ENCODE measurements around the gene LOXL3.
"Not testable (repeated sequence)": the region's sequence is repeated elsewhere in the genome, so short reads cannot be mapped to it uniquely, and the experiment has no call there.

The LOXL3 gene

DNA sequence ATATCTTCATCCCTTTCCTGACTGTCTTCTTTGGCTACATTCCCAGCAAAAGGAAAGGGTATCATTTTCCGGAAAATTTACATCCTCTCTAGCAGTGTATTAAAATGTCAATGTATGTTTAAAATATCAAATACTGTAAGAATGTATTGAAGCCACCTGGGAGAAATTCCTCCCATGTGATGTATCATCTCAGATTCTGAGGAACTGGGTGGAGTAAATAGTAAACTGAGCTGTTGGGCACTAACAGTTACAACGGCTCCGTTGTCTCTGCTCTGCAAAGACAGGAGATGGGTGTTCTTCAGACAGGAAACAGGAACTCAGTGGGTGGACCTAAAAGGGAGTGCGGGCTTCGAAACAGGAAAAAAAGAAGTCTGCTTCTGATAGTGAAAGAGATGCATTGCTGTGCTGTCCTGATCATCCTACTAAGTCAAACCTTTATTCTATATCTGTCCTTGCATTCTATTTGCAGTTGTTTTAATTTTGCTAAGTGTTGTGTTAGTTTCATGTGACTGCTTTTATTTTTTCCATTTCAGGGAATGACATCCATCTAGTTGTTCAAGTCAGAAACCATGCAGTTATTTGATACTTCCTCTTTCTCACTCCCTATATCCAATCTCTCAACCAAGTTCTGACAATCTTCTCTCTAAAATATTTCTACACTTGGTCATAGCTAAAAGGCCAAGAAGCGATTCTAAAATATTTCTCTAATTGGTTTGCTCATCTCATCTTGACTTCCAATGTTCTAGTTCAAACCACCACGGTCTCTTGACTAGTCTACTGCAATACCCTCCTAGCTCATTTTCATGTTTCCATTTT lies 20.2 kb upstream of the LOXL3 start:
- DNase-seq: peak; percentile 42

DNA sequence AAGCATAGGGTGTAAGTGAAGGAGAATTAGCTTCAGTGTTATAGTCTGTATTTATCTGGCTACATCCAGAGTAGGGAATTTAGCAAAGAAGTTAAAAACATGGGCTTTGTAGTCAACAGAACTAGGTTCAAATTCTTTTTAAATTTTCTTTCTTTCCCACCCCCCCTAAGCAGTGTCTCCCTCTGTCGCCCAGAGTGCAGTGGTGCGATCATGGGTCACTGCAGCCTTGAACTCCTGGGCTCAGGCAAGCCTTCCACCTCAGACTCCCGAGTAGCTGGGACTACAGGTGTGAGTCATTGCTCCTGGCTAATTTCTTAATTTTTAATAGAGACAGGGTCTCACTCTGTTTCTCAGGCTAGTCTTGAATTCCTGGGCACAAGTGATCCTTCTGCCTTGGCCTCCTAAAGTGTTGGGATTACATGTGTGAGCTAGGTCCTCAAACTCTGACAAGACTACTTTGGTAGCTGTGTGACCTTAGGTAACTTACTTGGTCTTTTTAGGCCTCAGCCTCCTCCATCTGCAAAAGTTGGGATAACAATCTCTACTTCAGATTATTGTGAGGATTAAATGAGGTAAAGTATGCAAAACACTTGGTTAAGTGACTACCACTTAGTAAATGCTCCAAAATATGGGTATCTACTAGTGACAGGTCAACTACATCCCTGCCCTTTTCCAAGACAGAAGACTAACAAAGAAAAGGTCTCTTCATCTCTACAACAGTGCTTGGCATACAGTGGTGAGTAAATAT lies 18.6 kb upstream of the LOXL3 start:
- DNase-seq: no peak

DNA sequence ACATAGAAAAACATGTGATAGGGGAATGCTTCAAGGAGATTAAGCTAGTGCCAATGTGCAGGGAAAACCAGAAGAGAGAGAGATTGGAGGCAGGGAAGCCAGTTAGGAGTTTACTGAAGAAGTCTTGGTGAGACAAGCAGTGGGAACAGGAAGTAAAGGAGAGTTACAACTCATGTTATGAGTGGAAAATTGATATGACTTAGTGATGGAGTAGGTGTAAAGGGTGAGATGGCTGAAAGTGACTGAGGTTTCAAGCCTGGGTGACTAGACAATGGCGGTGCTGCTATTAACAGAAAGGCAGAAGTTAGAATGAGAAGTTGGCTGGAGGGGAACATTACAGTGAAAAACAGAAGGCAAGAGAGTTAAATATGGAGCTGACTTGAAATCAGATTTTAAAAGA lies 17.3 kb upstream of the LOXL3 start:
- no peak for DNase-seq

DNA sequence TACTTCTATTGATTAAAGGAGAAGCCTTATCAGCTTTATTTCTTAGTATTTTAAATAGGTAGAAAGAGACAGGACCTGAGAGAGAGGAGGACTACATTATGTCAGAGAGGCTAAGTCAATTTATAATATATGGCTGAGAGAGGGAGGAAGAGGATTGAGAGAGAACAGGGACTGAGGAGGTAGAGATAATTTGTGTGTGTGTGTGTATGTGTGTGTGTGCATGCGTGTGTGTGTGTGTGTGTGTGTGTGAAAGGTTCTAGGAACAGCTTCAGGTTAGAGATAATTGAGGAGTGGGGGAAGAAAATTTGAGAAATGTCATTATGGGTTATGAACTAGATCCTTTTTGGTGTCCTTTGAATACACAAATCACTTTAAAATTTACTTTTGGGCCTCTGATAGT lies 15.9 kb upstream of the LOXL3 start:
- no peak for DNase-seq

DNA sequence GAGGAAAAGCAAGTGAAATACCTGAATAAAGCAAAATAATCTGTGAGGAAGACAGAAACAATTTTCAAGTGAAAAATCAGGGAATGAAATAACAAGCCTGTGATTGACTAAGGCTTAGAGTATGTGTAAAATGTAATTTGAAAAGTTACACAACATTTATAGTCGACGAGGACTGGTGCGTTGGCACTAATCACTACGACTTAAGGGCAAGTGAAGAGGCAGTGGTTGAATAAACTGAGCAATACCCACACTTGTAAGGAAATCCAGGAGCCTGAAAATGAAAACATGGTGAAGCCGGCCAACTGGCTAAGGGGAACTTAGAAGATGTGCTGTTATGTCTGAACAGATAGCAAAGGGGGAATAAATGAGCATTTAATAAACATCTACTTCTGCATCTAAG lies 14.1 kb upstream of the LOXL3 start:
- no peak for DNase-seq

DNA sequence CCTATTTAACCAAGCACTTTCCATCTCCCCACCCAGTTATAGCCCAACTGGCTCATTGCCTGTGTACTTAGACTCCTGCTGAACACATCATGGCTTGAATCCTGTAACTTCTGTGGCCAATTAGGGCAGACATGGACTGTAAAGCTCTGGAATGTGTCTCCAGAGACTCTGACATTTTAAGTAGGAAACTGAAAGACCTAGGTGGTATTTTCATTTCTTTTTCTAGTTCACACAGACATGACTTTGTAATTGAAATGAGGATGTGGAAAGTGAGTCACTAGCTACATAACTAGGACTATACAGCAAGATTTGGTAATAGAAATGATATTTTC lies 13.0 kb upstream of the LOXL3 start:
- DNase-seq: no peak

DNA sequence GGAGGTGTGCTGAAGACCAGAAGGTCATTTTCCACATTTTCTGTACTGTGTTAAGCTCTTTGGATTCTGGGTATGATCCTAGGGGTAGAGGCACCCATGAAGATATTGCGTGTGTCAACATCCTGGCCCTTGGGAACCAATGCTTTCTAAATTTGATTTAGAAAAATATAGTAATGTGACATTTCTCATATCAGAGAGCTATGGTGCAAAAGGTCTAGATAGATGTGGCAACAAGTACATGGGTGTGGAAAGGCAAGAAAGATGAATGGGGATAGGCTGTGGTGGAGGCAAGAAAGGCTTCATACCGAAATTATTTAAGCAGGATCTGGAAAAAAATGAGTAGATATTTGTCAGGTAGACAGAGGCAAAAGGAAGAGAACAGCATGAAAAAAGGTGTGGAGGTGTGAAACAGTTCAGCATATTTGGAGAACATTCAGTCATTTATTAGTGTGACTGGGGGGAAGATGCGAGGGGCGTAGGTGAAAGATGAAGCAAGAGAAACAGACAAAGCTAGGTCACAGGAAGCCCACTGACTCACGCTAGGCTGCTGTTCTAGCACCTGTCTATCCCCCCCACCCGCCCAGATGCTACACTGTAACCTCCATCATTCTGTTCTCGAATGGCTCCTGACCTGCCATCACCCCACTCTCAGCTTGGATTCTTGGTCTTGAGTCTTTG lies 12.5 kb upstream of the LOXL3 start:
- no peak for DNase-seq

DNA sequence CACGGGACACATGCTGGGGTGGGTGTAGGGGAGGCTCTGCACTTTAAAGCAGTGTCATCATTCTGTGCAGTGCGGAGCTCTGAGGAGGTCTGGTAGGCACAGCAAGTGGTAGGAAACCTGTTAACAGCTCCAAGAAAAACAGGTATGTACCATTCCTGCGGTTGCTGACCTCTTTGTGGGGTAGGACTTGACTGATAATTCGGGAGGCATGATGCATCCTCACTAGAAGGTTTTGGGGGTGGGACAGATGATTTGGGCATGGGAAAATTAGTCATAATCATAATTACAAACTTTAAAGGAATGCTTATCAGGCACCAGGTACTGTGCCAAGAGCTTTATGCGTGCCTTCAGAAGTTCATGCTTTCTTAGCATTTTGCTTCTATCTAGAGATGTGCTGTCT lies 10.5 kb upstream of the LOXL3 start:
- no peak for DNase-seq

DNA sequence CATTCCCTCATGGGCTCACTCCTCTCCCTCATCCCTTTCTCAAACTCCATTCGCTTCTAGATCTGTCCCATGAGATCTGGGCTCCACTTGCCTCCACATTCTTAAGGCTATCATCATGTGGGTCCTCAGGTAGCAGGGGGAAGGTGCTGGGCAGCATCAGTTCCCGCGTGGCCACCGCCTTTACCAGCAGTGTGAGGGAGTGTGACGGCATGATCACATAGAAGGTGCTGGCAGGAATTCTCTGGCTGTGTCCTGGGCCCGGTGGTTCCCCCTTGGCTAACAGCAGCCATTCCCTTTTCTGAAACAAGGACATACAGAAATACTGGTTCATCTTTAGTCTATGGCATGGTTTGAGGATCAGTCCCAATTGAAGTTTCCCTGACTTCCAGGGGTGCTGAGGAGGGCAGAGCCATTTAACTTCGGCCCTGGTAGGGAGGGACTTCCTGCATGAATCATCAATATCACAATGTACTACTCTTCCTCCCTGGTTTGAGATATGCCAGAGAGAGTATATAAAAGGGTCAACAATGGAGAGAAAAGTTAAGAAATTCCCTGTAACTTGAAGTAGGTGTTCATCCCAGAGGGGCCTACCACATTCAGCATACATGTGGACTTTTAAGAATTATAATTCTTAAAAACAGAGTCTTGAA lies 8.5 kb upstream of the LOXL3 start:
- DNase-seq: no peak

DNA sequence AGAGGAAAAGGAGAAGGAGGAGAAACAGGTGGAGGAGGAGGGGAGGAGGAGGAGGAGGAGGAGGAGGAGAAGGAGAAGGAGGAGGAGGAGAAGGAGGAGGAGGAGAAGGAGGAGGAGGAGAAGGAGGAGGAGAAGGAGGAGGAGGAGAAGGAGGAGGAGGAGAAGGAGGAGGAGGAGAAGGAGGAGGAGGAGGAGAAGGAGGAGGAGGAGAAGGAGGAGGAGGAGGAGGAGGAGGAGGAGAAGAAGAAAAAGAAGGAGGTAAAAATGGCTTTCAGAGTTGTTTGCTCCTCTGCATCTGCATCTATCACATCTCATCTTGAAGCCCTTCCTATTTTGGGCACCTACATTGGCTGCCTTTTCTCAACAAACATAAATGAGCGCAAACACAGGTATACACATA lies 7.3 kb upstream of the LOXL3 start:
- DNase-seq: not testable (repeated sequence)

DNA sequence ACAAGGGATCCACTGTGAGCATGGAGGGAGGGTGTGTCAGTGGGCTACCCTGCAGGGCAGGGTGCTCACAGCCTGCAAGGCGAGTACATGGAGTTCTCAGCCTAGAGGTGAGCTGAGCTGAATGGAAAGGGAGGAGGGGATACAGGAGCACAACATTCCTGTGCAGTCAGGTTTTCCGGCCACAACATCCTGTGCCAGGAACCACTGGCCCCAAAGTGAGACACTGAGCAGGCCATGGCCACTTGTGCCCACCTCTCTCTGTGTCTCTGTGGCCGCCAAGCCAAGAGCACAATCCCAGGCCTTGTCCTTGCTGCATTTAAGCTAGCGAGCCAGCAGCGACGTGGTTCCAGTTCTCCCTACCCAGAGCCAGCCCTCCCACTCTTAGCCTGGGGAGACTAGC lies 6.8 kb upstream of the LOXL3 start:
- no peak for DNase-seq

DNA sequence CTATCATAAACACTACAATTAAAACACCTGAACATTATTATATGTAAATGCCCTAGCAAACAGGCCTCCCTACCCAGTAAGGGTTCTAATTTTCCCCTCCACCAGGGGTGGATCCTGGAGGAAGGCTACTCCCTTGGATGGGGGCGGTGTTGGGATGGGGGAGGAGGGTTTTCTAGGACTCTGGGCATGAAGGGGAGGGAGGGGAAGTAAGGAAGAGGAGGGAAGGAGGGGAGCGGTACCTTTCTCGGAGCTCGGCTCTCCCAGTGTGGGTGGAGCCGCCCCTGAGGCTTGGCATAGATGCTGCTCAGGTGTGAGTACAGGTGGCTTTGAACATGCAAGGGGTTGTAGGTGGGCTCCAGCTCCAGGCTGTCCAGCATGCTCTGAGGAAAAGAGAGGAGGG lies 6.2 kb upstream of the LOXL3 start:
- DNase-seq: no peak

DNA sequence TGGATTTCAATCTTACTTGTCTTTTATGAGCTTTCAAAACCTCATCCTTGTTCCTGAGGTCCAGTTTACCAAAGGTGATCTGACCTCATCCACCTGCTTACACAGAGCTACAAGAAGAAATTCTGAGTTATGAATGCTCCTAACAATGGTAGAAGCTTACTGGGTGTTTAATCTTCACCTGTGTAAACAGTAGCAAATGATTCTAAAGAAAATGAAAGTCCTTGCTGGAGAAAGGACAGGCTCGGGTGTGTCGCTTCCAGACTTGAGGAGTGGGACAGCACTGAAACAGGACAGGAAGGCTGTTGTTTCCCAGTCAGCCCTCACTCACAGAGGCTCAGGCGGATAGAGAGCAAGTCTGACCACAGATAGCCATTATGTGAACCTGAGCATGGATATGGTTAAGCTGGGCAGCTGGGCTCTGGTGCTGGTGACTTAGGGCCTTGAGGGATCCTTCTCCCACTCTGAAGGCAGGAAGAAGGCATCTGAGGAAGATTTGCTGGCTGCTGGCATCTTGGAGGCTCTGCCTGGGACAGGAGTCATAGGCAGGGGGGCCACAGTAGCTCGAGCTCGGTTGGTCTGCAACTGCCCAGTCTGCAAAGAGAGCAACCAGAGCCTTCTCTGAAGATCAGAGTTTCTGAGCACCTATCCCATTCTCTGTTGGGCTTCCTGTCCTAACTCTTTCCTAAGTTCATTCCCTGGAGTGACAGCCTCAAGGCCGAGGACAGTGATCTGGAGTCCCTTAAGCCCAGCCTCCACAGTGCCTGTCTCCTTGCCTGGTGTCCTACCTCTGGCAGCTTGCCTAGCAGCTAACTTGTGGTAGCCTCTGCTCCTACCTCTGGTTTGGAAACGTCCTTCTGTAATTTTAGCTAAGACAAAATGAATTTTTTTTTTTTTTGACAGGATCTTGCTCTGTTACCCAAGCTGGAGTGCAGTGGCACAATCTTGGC lies 4.8 kb upstream of the LOXL3 start:
- DNase-seq: no peak

DNA sequence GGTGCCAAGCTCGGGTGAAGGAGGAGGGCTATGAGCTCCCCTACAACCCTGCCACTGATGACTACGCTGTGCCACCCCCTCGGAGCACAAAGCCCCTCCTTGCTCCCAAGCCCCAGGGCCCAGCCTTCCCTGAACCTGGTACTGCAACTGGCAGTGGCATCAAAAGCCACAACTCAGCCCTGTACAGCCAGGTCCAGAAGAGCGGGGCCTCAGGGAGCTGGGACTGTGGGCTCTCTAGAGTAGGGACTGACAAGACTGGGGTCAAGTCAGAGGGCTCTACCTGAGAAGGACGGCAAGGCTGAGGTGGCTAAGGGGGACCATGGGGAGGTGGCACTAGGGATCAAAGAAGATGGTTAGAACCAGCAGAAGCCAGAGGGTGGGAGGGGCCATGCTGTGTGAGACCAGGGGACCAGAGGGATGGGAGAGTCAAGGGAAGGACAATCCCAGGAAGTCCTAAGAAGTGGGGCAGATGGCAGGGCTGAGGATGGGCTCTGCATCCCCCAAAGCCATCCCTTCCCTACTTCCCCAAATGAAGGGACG lies 3.2 kb upstream of the LOXL3 start:
- no peak for DNase-seq

DNA sequence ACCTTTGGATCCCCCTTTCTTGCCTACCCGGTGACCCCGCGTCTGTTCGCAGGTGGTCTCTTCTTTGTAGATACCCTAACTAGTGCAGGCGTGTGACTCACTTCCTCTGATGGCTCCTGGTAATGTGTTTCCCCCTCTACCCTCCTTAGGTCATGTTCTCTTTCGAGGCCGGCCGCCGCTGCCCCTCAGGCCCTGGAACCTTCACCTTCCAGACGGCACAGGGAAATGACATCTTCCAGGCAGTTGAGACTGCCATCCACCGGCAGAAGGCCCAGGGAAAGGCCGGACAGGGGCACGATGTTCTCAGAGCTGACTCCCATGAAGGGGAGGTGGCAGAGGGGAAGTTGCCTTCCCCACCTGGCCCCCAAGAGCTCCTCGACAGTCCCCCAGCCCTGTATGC lies 2.4 kb upstream of the LOXL3 start:
- DNase-seq: no peak

DNA sequence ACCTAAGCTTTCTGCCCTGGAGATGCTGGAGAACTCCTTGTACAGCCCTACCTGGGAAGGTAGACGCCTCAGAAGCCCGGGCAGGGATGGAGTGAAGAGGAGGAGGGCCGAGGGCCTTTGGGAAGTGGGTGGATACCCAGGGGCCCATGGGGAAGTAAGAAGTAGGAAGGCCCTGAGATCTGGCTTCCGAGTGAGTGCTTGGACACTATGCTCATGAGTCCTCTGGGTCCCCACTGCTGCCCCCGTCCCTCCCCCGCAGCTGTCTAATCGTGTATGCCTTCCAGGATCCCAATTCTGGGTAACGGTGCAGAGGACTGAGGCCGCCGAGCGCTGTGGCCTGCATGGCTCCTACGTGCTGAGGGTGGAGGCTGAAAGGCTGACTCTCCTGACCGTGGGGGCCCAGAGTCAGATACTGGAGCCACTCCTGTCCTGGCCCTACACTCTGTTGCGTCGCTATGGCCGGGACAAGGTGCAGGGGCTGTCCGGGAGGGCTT lies 1.9 kb upstream of the LOXL3 start:
- no peak for DNase-seq

DNA sequence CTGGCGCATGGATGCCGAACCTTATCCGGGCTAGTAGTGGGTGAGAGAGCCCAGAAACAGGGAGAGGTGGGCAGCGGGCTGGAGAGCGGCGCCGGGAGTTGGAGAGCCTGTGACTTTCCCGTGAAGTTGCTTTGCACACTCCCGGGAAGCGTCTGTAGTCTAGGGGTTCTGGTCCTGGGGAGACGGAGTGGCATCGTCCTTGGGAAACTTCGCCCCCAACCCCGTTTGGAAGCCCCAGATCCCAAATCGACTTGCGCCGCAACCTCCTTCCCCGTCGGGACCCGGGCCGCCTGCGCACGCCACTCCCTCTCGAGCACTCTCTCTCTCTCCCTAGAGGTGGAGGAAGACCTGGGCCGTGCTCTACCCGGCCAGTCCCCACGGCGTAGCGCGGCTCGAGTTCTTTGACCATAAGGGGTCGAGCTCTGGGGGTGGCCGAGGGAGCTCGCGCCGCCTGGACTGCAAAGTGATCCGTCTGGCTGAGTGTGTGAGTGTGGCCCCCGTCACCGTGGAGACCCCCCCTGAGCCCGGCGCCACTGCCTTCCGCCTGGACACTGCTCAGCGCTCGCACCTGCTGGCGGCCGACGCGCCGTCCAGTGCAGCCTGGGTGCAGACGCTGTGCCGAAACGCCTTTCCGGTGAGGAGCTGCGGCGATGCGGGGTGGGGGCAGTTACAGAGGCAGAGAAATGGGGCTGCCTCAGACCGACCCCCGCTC lies 1.2 kb upstream of the LOXL3 start:
- DNase-seq: peak; percentile 45

DNA sequence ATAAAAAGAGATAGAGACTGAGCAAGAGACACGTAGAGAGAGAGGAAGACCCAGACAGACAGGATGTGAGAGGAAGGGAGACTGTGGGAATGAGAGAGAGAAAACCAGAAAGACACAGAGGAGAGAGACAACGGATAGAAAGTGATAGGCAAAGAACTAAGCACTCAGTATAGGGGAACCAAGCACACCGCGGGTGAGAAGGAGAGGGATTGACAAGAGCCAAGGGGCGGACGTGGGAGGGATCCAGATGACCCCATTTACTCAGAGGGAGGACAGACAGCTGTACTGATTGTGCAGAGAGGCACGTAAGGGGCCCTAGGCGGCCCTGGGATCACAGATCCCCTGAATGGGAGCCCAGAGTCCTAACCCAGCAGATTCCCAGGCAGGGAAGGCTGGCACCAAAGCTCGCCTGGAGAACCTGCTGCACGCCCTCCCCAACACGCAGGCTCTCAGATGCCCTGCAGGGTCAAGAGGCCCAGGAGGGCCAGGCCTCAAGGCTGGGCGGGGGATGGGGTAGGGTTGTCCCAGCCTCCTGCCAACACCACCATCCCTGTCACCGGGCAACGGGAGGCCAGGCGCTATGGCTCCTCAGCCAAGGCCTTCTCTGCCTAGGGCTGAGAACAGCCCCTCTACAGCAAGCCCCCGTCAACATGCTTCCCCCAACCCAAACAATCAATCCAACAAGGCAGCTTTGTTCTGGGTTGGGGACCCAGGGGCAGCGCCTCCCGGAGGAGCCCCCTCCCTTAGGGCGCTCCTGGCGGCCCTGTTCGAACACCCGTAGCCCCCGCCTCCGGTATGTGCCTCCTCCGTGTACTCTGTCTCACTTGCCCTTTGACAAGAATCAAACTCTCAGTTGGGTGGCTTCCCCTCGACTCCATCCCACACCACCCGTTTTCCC lies 579 bp downstream of the LOXL3 start:
- DNase-seq: no peak

DNA sequence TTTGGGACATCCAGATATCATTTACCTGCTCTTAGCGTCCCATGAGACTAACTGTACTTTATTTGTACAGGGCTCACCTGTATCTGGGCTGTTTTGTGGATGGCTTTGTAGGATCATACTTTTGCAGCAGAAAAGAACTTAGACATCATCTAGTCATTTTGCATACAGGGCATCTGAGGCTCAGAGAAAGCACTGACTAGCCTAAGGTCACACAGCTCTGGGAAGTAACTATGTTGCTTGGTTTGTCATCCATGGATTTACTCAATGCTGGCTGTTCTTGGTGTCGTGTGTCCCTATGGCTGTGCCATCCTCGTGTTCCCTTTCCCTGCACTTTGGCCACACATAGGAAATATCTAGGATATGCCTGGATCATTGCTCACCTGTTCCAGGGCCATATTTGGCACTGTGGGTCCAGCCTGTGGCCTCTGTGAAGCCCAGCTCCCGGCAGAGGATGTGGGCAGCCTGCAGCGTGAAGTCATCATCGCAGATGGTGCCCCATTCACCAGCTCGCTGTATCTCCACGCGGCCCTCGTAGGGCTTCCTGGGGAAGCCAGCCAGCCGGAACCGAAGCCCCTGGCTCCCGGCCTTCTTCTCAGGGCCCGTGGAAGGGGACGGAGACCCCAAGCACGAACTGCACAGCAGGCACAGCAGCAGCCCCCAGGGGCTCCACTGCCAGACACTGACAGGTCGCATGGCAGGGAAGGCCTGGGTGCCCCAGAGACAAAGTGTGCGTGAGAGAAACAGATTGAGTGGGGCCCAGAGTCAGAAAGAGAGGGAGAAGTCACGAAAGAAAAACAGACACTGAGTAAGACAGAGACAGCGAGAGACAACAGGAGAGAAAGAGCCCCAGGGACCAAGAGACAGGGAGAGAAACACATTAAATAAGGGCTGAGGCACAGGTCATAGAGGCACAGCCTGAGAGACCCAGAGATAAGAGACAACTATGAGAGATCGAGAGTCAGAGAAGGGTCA lies 1.5 kb downstream of the LOXL3 start:
- no peak for DNase-seq
